CD8-positive, alpha-beta memory T cell (primary cell): ENCODE data around the gene RAB14. TPM values are rescaled to one million over a fixed set of nuclear protein-coding genes. Genes with fewer than 3 reads are reported as not detected.

ENCODE experiments used
- CTCF ChIA-PET: fragments of 350-600 bp; sonication (Branson Sonifier 250); formaldehyde crosslinking; loops from one replicate; lab custom pipeline; 2021; ENCODE audit warnings: antibody characterized with exemption; lab: Charles Lee
- POLR2A ChIA-PET: fragments of 350-600 bp; sonication (Branson Sonifier 250); formaldehyde crosslinking; loops from one replicate; lab custom pipeline; 2021; ENCODE audit warnings: antibody characterized with exemption; lab: Charles Lee
- DNase-seq, 5 donors: peaks; one replicate each; pipeline versions ENCODE4 v3.0.0 to v3.0.0-alpha.2; 2020 to 2022; ENCODE audit warnings: mixed read lengths in 1 of 5
- H3K27ac ChIP-seq: one replicate; pipeline ENCODE4 v1.7.0; 2013; ENCODE audit warnings: low read depth, mild to moderate bottlenecking, low read length, moderate library complexity
- H3K27me3 ChIP-seq: 2 replicates; pipeline ENCODE4 v1.7.0; 2013; ENCODE audit warnings: low read length, mild to moderate bottlenecking; ENCODE audit not compliant: insufficient read depth, poor library complexity, severe bottlenecking
- H3K36me3 ChIP-seq: 2 replicates; pipeline ENCODE4 v1.7.0; 2013; ENCODE audit warnings: mild to moderate bottlenecking, low read length, moderate library complexity; ENCODE audit not compliant: insufficient read depth
- H3K4me1 ChIP-seq: 2 replicates; pipeline ENCODE4 v1.7.0; 2013; ENCODE audit warnings: mild to moderate bottlenecking, low read length, moderate library complexity; ENCODE audit not compliant: insufficient read depth
- H3K4me3 ChIP-seq: 2 replicates; pipeline ENCODE4 v1.7.0; 2013; ENCODE audit warnings: mild to moderate bottlenecking, low read length
- H3K9me3 ChIP-seq: 2 replicates; pipeline ENCODE4 v1.7.0; 2013; ENCODE audit warnings: mild to moderate bottlenecking, low read length
- H3K27ac Mint-ChIP-seq, 8 donors: one replicate each; pipeline ENCODE4 v1.8.0; 2020 to 2021; ENCODE audit warnings: mixed read lengths in 8 of 8, mild to moderate bottlenecking in 6 of 8, inconsistent platforms in 3 of 8, moderate library complexity in 3 of 8
- H3K27me3 Mint-ChIP-seq, 2 donors: one replicate each; pipeline ENCODE4 v1.8.0; 2020 to 2021; ENCODE audit warnings: mixed read lengths in 2 of 2, mild to moderate bottlenecking in 1 of 2, moderate library complexity in 1 of 2
- H3K36me3 Mint-ChIP-seq, 3 donors: one replicate each; pipeline ENCODE4 v1.8.0; 2020 to 2021; ENCODE audit warnings: mixed read lengths in 3 of 3, inconsistent platforms in 1 of 3, mild to moderate bottlenecking in 1 of 3
- H3K4me1 Mint-ChIP-seq, 3 donors: one replicate each; pipeline ENCODE4 v1.8.0; 2020 to 2021; ENCODE audit warnings: mixed read lengths in 3 of 3, inconsistent platforms in 1 of 3, mild to moderate bottlenecking in 1 of 3
- H3K4me3 Mint-ChIP-seq, 7 donors: one replicate each; pipeline ENCODE4 v1.8.0; 2020 to 2021; ENCODE audit warnings: mixed read lengths in 7 of 7, mild to moderate bottlenecking in 6 of 7, moderate library complexity in 4 of 7, inconsistent platforms in 2 of 7
- H3K9me3 Mint-ChIP-seq, 5 donors: one replicate each; pipeline ENCODE4 v1.8.0; 2020 to 2022; ENCODE audit warnings: mixed read lengths in 5 of 5, mild to moderate bottlenecking in 3 of 5, moderate library complexity in 2 of 5, inconsistent platforms in 1 of 5
- polyA plus RNA-seq: library from polyadenylated mRNA; unstranded; fragments of 300-500 nt; fragmentation: Illumina TruSeq; gene quantifications from one replicate; pipeline ENCODE4 v1.2.3, GENCODE V29; 2021
- total RNA-seq, 2 experiments: library from RNA; stranded (reverse); gene quantifications; one replicate each; pipeline ENCODE4 v1.2.3, GENCODE V29; 2021

The RAB14 gene
- 10 to 100 TPM; 81.7 to 85.4 TPM for total RNA-seq
- 51.0 TPM for polyA plus RNA-seq

DNA sequence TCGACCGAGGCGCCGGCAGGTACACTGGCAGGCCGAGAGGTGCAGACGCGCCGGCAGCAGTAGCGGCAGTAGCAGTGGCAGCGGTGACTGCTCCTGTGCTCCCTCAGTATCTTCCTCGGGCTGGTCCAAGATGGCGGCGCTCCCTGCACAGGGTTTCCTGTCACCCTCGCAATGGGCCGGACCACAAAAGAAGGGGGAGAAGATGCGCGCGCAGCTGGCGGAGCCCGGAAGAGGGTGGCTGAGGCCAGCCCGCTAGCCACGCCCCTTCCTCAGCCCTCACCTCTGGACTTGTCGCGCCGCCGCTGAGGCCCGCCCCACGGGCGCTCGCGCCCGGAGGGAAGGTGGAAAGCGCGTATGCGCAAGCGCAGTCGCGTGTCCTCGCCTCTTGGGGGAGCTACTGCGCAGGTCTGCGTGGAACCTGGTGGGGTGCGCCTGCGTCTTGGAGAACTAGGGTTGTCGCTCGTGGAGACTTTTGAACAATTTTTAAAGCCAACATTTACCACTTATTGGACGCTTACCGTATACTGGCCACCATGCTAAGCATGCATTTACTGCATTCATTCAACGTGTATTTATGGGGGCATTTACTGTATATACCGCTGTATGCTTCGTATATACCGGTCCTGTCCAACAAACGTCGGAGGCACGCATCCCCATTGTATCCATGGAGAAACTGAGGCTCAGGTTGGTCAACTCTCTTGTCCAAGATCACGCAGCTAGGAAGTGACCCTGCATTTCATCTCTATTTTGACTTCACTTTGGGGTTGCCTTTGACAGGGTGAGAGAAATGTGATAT is at the start of gene RAB14:
TSS of gene RAB14 (minus strand) at position 132 of the 796 bp plus-strand sequence. CDS start 8,457 bp downstream, outside the sequence.
- Mint-ChIP-seq H3K4me3 (peak within 1 kb of the TSS; percentile 94 to 99 (median 97)), H3K27ac (peak within 1 kb of the TSS; percentile 94 to 99 (median 96)), H3K9me3 (no peaks in the 10 kb centered on the region), H3K27me3 (peaks cover 0 to 7% of the 10 kb centered on the region in 2 donors), H3K36me3 (peaks cover 0 to 15% (median 0%) of the 10 kb centered on the region in 3 donors), H3K4me1 (peaks cover 45 to 53% (median 50%) of the 10 kb centered on the region in 3 donors)
- Histone ChIP-seq H3K4me1 (peaks cover 38% of the 10 kb centered on the region), H3K9me3 (no peaks in the 10 kb centered on the region), H3K27ac (peak within 1 kb of the TSS; percentile 79), H3K36me3 (no peaks in the 10 kb centered on the region), H3K27me3 (no peaks in the 10 kb centered on the region), H3K4me3 (peak within 1 kb of the TSS; percentile 97)
- DNase-seq, result peak; percentile 100
- ChIA-PET POLR2A (interaction anchor here (0.6 to 1.5 kb wide), 11 partner anchors 14 to 490 kb away, joined by 3 to 12 read pairs (median 4); partner anchors contain the start of gene FBXW2), CTCF (interaction anchor here (0.7 to 2.2 kb wide), 8 partner anchors 10 to 163 kb away, joined by 3 to 17 read pairs (median 4); no protein-coding TSS in a partner anchor)

DNA sequence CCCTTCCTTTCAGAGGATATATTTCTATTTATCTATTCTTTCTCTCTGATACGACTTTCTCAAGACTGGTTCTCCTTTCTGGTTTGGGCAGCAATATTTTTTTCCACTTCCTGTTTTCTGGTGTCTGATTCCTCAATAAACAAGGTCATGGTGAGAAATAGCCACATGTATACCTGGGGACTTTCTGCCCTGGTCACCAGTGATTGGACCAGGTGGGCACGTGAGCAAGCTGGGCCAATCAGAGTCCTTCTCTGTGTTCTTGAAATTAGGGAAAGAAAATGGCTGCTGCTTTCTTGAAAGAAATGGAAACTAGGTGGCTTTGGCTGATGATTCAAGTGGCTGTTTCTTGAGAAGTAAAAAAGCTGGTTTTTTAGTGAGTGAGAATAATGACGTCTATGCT is 47.9 kb upstream of the RAB14 start:
- no peak for DNase-seq
- H3K36me3 ChIP-seq, result no peaks in the 10 kb centered on the region
- no peaks in the 10 kb centered on the region for H3K4me1 ChIP-seq
- POLR2A ChIA-PET, result no interaction called here
- no peaks in the 10 kb centered on the region for H3K27me3 ChIP-seq
- no peaks in the 10 kb centered on the region for H3K9me3 ChIP-seq
- Mint-ChIP-seq H3K9me3 (peaks cover 0 to under 1% (median 0%) of the 10 kb centered on the region in 5 donors), H3K4me3 (no peak overlapping the region), H3K27ac (peak overlapping the region in 1 of 8 donors; percentile 40), H3K36me3 (peaks cover 3 to 11% (median 4%) of the 10 kb centered on the region in 3 donors), H3K27me3 (no peaks in the 10 kb centered on the region), H3K4me1 (no peaks in the 10 kb centered on the region)
- no peak overlapping the region for H3K27ac ChIP-seq
- CTCF ChIA-PET, result no interaction called here
- H3K4me3 ChIP-seq, result no peak overlapping the region

DNA sequence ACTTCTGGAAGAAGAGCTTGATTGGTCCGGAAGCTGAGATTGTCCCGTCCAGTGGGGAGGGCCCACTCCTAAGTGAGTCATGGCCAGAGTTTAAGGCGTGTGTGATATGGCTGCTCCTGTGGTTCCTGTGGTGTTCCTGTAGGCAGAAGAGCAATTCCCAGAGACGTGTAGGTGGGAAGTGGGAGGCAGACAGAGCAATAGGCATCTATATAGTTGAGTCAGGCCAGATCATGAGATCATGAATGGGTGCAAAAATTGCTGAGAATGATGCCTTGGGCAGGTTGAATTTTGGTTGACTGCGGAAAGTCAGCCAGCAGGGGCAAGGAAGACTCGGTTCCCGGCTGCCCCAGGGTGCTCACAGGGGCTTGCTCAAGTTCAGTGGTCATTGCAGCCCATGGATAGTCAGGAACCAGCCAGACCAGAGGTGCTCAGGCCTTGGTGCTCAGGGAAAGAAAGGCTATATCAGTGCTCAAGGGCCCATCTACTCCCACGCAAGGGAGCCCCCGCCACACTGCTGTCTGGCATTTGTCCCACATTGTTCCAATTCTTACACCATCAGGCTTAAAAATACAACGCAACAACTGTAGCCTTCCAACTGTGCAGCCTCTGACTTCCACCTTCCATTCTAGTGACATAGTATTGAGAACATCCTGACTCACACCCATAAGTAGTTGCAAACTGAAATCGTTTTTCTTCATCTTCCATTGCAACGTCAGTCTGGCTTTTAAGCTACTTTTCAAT is 45.3 kb upstream of the RAB14 start:
- no peaks in the 10 kb centered on the region for H3K27me3 Mint-ChIP-seq
- CTCF ChIA-PET, result no interaction called here
- POLR2A ChIA-PET, result no interaction called here

DNA sequence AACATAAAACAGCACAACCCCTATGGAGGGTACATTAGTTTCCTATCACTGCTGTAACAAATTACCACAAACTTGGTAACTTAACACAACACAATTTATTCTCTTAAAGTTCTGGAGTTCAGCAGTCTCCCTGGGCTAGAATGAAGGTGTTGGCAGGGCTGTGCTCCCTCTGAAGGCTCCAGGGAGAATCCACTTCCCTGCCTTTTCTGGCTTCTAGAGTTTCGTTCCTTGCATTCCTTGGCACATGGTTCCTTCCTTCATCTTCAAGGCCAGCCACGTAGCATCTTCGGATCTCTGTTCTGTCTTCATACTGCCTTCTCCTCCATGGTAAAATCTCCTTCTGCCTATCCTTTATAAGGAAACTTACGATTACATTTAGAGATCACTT is 41.3 kb upstream of the RAB14 start:
- ChIA-PET CTCF (no interaction called here), POLR2A (no interaction called here)
- no peaks in the 10 kb centered on the region for H3K9me3 ChIP-seq
- no peaks in the 10 kb centered on the region for H3K4me1 Mint-ChIP-seq
- H3K4me3 ChIP-seq, result no peak overlapping the region
- H3K36me3 ChIP-seq, result no peaks in the 10 kb centered on the region
- no peaks in the 10 kb centered on the region for H3K4me1 ChIP-seq
- H3K27ac Mint-ChIP-seq, result no peak overlapping the region
- H3K27me3 ChIP-seq, result no peaks in the 10 kb centered on the region
- no peaks in the 10 kb centered on the region for H3K27me3 Mint-ChIP-seq
- peaks cover 8 to 43% (median 30%) of the 10 kb centered on the region in 3 donors for H3K36me3 Mint-ChIP-seq
- H3K4me3 Mint-ChIP-seq, result no peak overlapping the region
- peaks cover 0 to 10% (median 8%) of the 10 kb centered on the region in 5 donors for H3K9me3 Mint-ChIP-seq
- no peak for DNase-seq
- no peak overlapping the region for H3K27ac ChIP-seq

More for the DNA sequence above, 45.3 kb upstream of the RAB14 start:
- Mint-ChIP-seq H3K9me3 (peaks cover 0 to 10% (median 8%) of the 10 kb centered on the region in 5 donors), H3K4me3 (no peak overlapping the region), H3K27ac (peak overlapping the region in 1 of 8 donors; percentile 3), H3K4me1 (no peaks in the 10 kb centered on the region), H3K36me3 (peaks cover 7 to 28% (median 13%) of the 10 kb centered on the region in 3 donors)
- no peak for DNase-seq
- Histone ChIP-seq H3K9me3 (no peaks in the 10 kb centered on the region), H3K27me3 (no peaks in the 10 kb centered on the region), H3K4me3 (no peak overlapping the region), H3K27ac (no peak overlapping the region), H3K4me1 (no peaks in the 10 kb centered on the region), H3K36me3 (no peaks in the 10 kb centered on the region)

DNA sequence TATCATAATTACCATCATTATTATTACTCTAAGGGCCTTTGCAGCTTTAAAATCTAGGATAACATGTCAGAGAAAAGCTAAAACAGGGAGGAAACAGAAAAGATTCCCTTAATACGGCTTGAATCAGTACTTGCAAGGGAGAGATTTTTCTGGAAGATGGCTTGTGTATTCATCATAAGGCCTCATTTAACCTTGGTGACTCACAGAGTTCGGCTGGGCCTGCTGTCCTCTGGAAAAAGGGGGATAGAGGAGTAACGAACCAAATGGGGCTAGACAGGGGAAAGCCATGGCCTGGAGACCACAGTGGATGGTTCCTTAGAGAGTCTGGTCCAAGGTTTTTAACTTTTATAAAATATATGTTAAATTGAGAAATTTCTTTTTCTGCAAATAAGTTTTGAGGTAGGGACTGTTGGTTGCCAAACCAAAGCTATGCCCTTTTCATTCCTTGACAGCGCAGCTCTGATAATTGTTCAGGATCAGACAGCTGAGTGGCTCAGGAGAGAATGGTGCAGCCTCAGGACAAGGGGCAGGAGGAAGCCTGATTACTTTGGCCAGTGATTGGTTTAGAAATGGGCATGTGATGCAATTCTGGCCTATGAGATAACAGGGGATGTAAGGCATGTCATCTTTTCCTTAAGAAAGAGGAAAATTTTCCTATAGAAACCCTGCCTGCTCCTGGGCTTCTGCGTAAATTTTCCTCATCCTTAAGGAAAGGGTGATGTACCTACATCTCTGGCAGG is 40.7 kb upstream of the RAB14 start:
- Mint-ChIP-seq H3K9me3 (peaks cover 0 to 10% (median 8%) of the 10 kb centered on the region in 5 donors), H3K27ac (no peak overlapping the region), H3K27me3 (no peaks in the 10 kb centered on the region), H3K4me3 (no peak overlapping the region), H3K4me1 (no peaks in the 10 kb centered on the region), H3K36me3 (peaks cover 9 to 43% (median 28%) of the 10 kb centered on the region in 3 donors)
- POLR2A ChIA-PET, result no interaction called here
- DNase-seq, result no peak
- CTCF ChIA-PET, result no interaction called here
- Histone ChIP-seq H3K27ac (no peak overlapping the region), H3K9me3 (no peaks in the 10 kb centered on the region), H3K27me3 (no peaks in the 10 kb centered on the region), H3K4me1 (no peaks in the 10 kb centered on the region), H3K4me3 (no peak overlapping the region), H3K36me3 (no peaks in the 10 kb centered on the region)

DNA sequence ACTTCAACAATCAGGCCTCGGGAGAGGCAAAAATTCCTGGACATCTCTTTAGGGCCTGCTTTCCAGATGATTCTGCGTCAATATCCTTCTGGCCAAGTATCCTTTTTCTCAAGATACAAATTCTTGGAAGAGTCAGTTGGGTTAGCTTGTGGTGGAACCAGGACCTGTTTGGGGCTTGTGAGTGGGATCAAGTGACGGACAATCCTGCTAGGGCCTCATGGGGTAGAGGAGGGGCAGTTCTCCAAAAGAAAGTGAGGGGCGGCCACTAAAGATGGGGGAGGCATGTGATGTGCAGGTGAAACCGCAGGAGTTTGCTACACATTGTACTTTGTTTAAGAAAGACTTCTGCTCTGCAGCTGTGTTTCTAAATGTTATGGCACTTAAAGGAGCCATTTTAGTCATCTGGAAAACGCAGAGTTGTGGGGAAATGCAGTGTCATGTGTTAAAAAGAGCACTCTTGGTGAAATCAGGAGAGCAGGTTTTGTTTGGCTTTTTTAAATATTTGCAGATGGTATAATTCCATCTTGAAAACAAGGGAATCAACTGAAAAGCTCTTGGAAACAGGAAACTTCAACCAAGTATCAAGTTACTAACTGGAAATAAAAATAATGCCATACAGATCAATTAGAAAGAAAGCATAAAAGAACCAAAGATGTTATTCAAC is 38.9 kb upstream of the RAB14 start:
- CTCF ChIA-PET, result no interaction called here
- POLR2A ChIA-PET, result interaction anchor here (0.6 kb wide), 1 partner anchor 681 kb away, joined by 5 read pairs; no protein-coding TSS in a partner anchor
- Mint-ChIP-seq H3K27ac (peak overlapping the region in 1 of 8 donors; percentile 55), H3K9me3 (peaks cover 0 to 10% (median 8%) of the 10 kb centered on the region in 5 donors), H3K27me3 (no peaks in the 10 kb centered on the region), H3K4me1 (no peaks in the 10 kb centered on the region), H3K4me3 (no peak overlapping the region), H3K36me3 (peaks cover 13 to 37% (median 28%) of the 10 kb centered on the region in 3 donors)
- no peaks in the 10 kb centered on the region for H3K9me3 ChIP-seq
- no peaks in the 10 kb centered on the region for H3K4me1 ChIP-seq
- H3K4me3 ChIP-seq, result no peak overlapping the region
- DNase-seq, result no peak
- H3K27me3 ChIP-seq, result no peaks in the 10 kb centered on the region
- H3K27ac ChIP-seq, result no peak overlapping the region
- no peaks in the 10 kb centered on the region for H3K36me3 ChIP-seq

DNA sequence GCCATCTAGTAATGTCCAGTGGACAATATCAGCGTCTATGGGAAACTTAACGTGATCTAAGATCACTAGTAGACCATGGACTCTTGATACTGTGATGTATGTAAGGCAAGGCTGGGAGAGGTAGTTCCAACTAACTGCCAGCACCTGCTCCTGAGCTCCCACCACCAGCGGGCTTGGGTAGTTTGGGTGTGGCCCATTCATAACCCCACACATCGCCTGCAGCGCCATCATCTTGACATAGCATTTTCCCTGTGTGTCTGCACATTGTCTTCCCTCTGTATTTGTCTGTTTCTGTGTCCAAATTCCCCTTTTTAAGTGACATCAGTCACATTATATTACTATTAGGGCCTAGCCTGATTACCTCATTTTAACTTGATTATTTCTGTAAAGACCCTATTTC is 38.2 kb upstream of the RAB14 start:
- Mint-ChIP-seq H3K4me3 (no peak overlapping the region), H3K27ac (no peak overlapping the region), H3K27me3 (no peaks in the 10 kb centered on the region), H3K36me3 (peaks cover 15 to 37% (median 28%) of the 10 kb centered on the region in 3 donors), H3K9me3 (peaks cover 0 to 10% (median 8%) of the 10 kb centered on the region in 5 donors), H3K4me1 (no peaks in the 10 kb centered on the region)
- DNase-seq, result no peak
- POLR2A ChIA-PET, result no interaction called here
- no peaks in the 10 kb centered on the region for H3K4me1 ChIP-seq
- no peaks in the 10 kb centered on the region for H3K9me3 ChIP-seq
- H3K4me3 ChIP-seq, result no peak overlapping the region
- H3K36me3 ChIP-seq, result no peaks in the 10 kb centered on the region
- H3K27me3 ChIP-seq, result no peaks in the 10 kb centered on the region
- CTCF ChIA-PET, result no interaction called here
- no peak overlapping the region for H3K27ac ChIP-seq
